Adipose tissue (tissue), 3 donors: ENCODE measurements around the gene ELF4. TPM values are rescaled to one million over a fixed set of nuclear protein-coding genes. Genes with fewer than 3 reads are reported as not detected.

Source experiments
- H3K27ac ChIP-seq: one replicate; pipeline ENCODE4 v1.5.1; 2013; ENCODE audit warnings: low read depth, low read length
- WGBS, 3 donors: extraction: QIAGEN DNeasy Blood & Tissue Kit; methylation state at CpG; one replicate each; pipeline ENCODE4 v1.1.7; 2013; 5-methylcytosine and 5-hydroxymethylcytosine counted together
- polyA plus RNA-seq, 3 donors: library from polyadenylated mRNA; stranded (reverse); fragments of 200-250 nt; gene quantifications; one replicate each; pipeline ENCODE4 v1.2.3, GENCODE V29; 2013
- donor health status: healthy with polysubstance abuse.
- donor health status: Bipolar disorder and iron deficiency.
- donor health status: healthy.

The ELF4 gene
- polyA plus RNA-seq = 1 to 10 TPM; 1.6 to 10.0 (median 6.7) TPM

GRCh38 chrX:130110379-130111219, at the start of gene ELF4:
Gene ELF4 (minus strand): TSS chrX:130110497. CDS start chrX:130081330, 29,167 bp downstream.
- WGBS, 3 donors = 1 to 29% (median 4%) methylated on average over 10 to 94 of the region's 123 CpGs

GRCh38 chrX:130159776-130160175, 49.5 kb upstream of the ELF4 start:
- no peak overlapping the region for H3K27ac ChIP-seq
- WGBS, 3 donors = 34 to 89% (median 78%) methylated on average over 4 of the region's 4 CpGs

More at GRCh38 chrX:130110379-130111219, at the start of gene ELF4:
- peak within 1 kb of the TSS; percentile 66 for H3K27ac ChIP-seq

GRCh38 chrX:130158311-130158710, 48.0 kb upstream of the ELF4 start:
- 62 to 96% (median 89%) methylated on average over 2 of the region's 2 CpGs for WGBS, 3 donors
- H3K27ac ChIP-seq = no peak overlapping the region

GRCh38 chrX:130155564-130155963, 45.3 kb upstream of the ELF4 start:
- H3K27ac ChIP-seq = no peak overlapping the region
- 36 to 62% (median 56%) methylated on average over 2 of the region's 2 CpGs for WGBS, 3 donors

- no peak overlapping the region for H3K27ac ChIP-seq
- WGBS, 3 donors = 51 to 81% (median 69%) methylated on average over 5 of the region's 5 CpGs
Observed at GRCh38 chrX:130147631-130148030, 37.3 kb upstream of the ELF4 start.

- no peak overlapping the region for H3K27ac ChIP-seq
- WGBS, 3 donors = 84 to 95% (median 93%) methylated on average over 4 of the region's 4 CpGs
Observed at GRCh38 chrX:130145123-130145522, 34.8 kb upstream of the ELF4 start.

- WGBS, 3 donors = 78 to 83% (median 80%) methylated on average over 3 of the region's 3 CpGs
- no peak overlapping the region for H3K27ac ChIP-seq
Observed at GRCh38 chrX:130144509-130144908, 34.2 kb upstream of the ELF4 start.

- WGBS, 3 donors = 31 to 51% (median 50%) methylated on average over 3 of the region's 3 CpGs
- H3K27ac ChIP-seq = no peak overlapping the region
Observed at GRCh38 chrX:130139474-130140201, 29.3 kb upstream of the ELF4 start.

GRCh38 chrX:130136961-130137360, 26.7 kb upstream of the ELF4 start:
- H3K27ac ChIP-seq = no peak overlapping the region
- 78 to 88% (median 82%) methylated on average over 8 of the region's 8 CpGs for WGBS, 3 donors

GRCh38 chrX:130136496-130136895, 26.2 kb upstream of the ELF4 start:
- 53 to 67% (median 60%) methylated on average over 5 of the region's 5 CpGs for WGBS, 3 donors
- H3K27ac ChIP-seq = no peak overlapping the region

- no peak overlapping the region for H3K27ac ChIP-seq
- 67 to 90% (median 78%) methylated on average over 5 of the region's 5 CpGs for WGBS, 3 donors
Observed at GRCh38 chrX:130130990-130131389, 20.7 kb upstream of the ELF4 start.

- no peak overlapping the region for H3K27ac ChIP-seq
- 50 to 55% (median 52%) methylated on average over 12 to 13 of the region's 13 CpGs for WGBS, 3 donors
Observed at GRCh38 chrX:130125091-130125874, 15.0 kb upstream of the ELF4 start.

- H3K27ac ChIP-seq = no peak overlapping the region
- whole genome bisulfite sequencing, 3 donors = 53 to 94% (median 71%) methylated on average over 4 of the region's 4 CpGs
Observed at GRCh38 chrX:130124577-130124976, 14.3 kb upstream of the ELF4 start.

- no peak overlapping the region for H3K27ac ChIP-seq
- WGBS, 3 donors = 40 to 70% (median 50%) methylated on average over 2 to 13 of the region's 13 CpGs
Observed at GRCh38 chrX:130121505-130121800, 11.2 kb upstream of the ELF4 start.

- 2 to 31% (median 3%) methylated on average over 24 to 56 of the region's 58 CpGs for WGBS, 3 donors
- H3K27ac ChIP-seq = no peak overlapping the region
Observed at GRCh38 chrX:130120746-130121504, 10.6 kb upstream of the ELF4 start.

GRCh38 chrX:130120321-130120731, 10.0 kb upstream of the ELF4 start:
- WGBS, 3 donors = 21 to 33% (median 27%) methylated on average over 20 to 28 of the region's 28 CpGs
- H3K27ac ChIP-seq = no peak overlapping the region

GRCh38 chrX:130119312-130119898, 9.1 kb upstream of the ELF4 start:
- H3K27ac ChIP-seq = no peak overlapping the region
- 48 to 62% (median 51%) methylated on average over 12 to 14 of the region's 14 CpGs for WGBS, 3 donors
